SK-N-MC (cell line): Measurements from ENCODE around the gene ZNF19.

ENCODE experiments used
- DNase-seq: peaks from one replicate; pipeline ENCODE4 v3.0.0-alpha.2; 2011; ENCODE audit warnings: low read depth, low spot score
- H3K27ac ChIP-seq: fragments of 200-600 bp; sonication (generic); 2 replicates; pipeline ENCODE4 v1.5.1; 2016; ENCODE audit warnings: mixed run types
- H3K36me3 ChIP-seq: fragments of 200-600 bp; sonication (generic); 2 replicates; pipeline ENCODE4 v1.6.1; 2017; ENCODE audit warnings: antibody characterized with exemption, low read length, mixed read lengths; ENCODE audit not compliant: insufficient read depth
- H3K4me3 ChIP-seq: fragments of 200-600 bp; sonication (generic); 2 replicates; pipeline ENCODE4 v1.5.1; 2016
- H3K9ac ChIP-seq: fragments of 200-600 bp; sonication (generic); 2 replicates; pipeline ENCODE4 v1.8.0; 2017; ENCODE audit warnings: mixed run types, mixed read lengths; ENCODE audit not compliant: insufficient read length
- H3K9me3 ChIP-seq: fragments of 200-600 bp; sonication (generic); 2 replicates; pipeline ENCODE4 v1.6.1; 2017; ENCODE audit warnings: low read depth, mild to moderate bottlenecking, antibody characterized with exemption, low read length, moderate library complexity, mixed read lengths
- EZH2 ChIP-seq: fragments of 200-600 bp; sonication (generic); IDR thresholded peaks from one replicate; pipeline ENCODE4 v1.6.1; 2017; ENCODE audit warnings: antibody characterized with exemption
- FOXP2 ChIP-seq: optimal IDR thresholded peaks from 2 replicates; pipeline ENCODE3; 2011; ENCODE audit warnings: mild to moderate bottlenecking, moderate library complexity; ENCODE audit not compliant: insufficient read depth; ENCODE audit errors: extremely low read length, control extremely low read depth
- POLR2AphosphoS5 ChIP-seq: IDR thresholded peaks from 2 replicates; pipeline ENCODE4 v1.6.1; 2012; ENCODE audit warnings: mild to moderate bottlenecking, low read depth, low read length, borderline replicate concordance

Gene ZNF19

GRCh38 chr16:71461686-71462648 is 27.2 kb downstream of the ZNF19 start, which contains the start of gene ZNF23:
Gene ZNF23 (minus strand): TSS chr16:71462247. CDS start chr16:71456796, 5,451 bp downstream.
- no peak within 1 kb of the TSS for H3K27ac ChIP-seq
- DNase-seq: no peak
- TF ChIP-seq POLR2AphosphoS5 (peak; percentile 90), EZH2 (no peak)

GRCh38 chr16:71460941-71461340 is 28.2 kb downstream of the ZNF19 start:
- no peak for TF ChIP-seq POLR2AphosphoS5
- TF ChIP-seq FOXP2: no peak
- Histone ChIP-seq H3K27ac (no peak overlapping the region), H3K9me3 (no peaks in the 10 kb centered on the region), H3K9ac (no peak overlapping the region), H3K4me3 (peak overlapping the region; percentile 88), H3K36me3 (no peaks in the 10 kb centered on the region)
- DNase-seq: no peak

More at GRCh38 chr16:71461686-71462648, 27.2 kb downstream of the ZNF19 start, which contains the start of gene ZNF23:
- peak within 1 kb of the TSS; percentile 85 for H3K9ac ChIP-seq
- no peaks in the 10 kb centered on the region for H3K9me3 ChIP-seq
- H3K4me3 ChIP-seq: peak within 1 kb of the TSS; percentile 88
- H3K36me3 ChIP-seq: no peaks in the 10 kb centered on the region

GRCh38 chr16:71460236-71460635 is 28.9 kb downstream of the ZNF19 start:
- TF ChIP-seq FOXP2: no peak
- TF ChIP-seq EZH2: no peak
- TF ChIP-seq POLR2AphosphoS5: no peak
- Histone ChIP-seq H3K36me3 (no peaks in the 10 kb centered on the region), H3K9me3 (no peaks in the 10 kb centered on the region), H3K27ac (no peak overlapping the region), H3K9ac (no peak overlapping the region), H3K4me3 (no peak overlapping the region)
- no peak for DNase-seq

- Histone ChIP-seq H3K9ac (no peak overlapping the region), H3K9me3 (no peaks in the 10 kb centered on the region), H3K4me3 (no peak overlapping the region), H3K36me3 (no peaks in the 10 kb centered on the region), H3K27ac (no peak overlapping the region)
- no peak for TF ChIP-seq FOXP2
- no peak for TF ChIP-seq EZH2
- no peak for TF ChIP-seq POLR2AphosphoS5
- DNase-seq: no peak
Observed at GRCh38 chr16:71459510-71459909, 29.6 kb downstream of the ZNF19 start.

- Histone ChIP-seq H3K27ac (no peak overlapping the region), H3K4me3 (no peak overlapping the region), H3K9me3 (no peaks in the 10 kb centered on the region), H3K36me3 (peaks cover 11% of the 10 kb centered on the region; the same call in 1 of the 2 replicates), H3K9ac (no peak overlapping the region)
- DNase-seq: no peak
- TF ChIP-seq EZH2 (no peak), POLR2AphosphoS5 (no peak), FOXP2 (no peak)
Observed at GRCh38 chr16:71456801-71457200, 32.3 kb downstream of the ZNF19 start.

GRCh38 chr16:71453036-71453435 is 36.1 kb downstream of the ZNF19 start:
- Histone ChIP-seq H3K27ac (no peak overlapping the region), H3K9ac (no peak overlapping the region), H3K9me3 (peaks cover 10% of the 10 kb centered on the region; the same call in 1 of the 2 replicates), H3K36me3 (peaks cover 40% of the 10 kb centered on the region), H3K4me3 (no peak overlapping the region)
- TF ChIP-seq FOXP2 (no peak), EZH2 (no peak), POLR2AphosphoS5 (no peak)
- no peak for DNase-seq

- no peak overlapping the region for H3K4me3 ChIP-seq
- H3K9ac ChIP-seq: no peak overlapping the region
- no peak for TF ChIP-seq FOXP2
- no peak for TF ChIP-seq EZH2
- no peak for TF ChIP-seq POLR2AphosphoS5
- H3K9me3 ChIP-seq: peaks cover 10% of the 10 kb centered on the region; the same call in 1 of the 2 replicates
- no peak overlapping the region for H3K27ac ChIP-seq
- DNase-seq: no peak
- H3K36me3 ChIP-seq: peaks cover 41% of the 10 kb centered on the region
Observed at GRCh38 chr16:71449020-71449419, 40.1 kb downstream of the ZNF19 start.

- Histone ChIP-seq H3K9ac (no peak overlapping the region), H3K36me3 (peaks cover 41% of the 10 kb centered on the region), H3K27ac (no peak overlapping the region), H3K4me3 (no peak overlapping the region), H3K9me3 (peaks cover 10% of the 10 kb centered on the region; the same call in 1 of the 2 replicates)
- DNase-seq: no peak
- TF ChIP-seq POLR2AphosphoS5: no peak
- TF ChIP-seq EZH2: no peak
- TF ChIP-seq FOXP2: no peak
Observed at GRCh38 chr16:71448274-71448866, 40.8 kb downstream of the ZNF19 start.
